ENCODE results near the gene EEF1AKMT4.

DNA sequence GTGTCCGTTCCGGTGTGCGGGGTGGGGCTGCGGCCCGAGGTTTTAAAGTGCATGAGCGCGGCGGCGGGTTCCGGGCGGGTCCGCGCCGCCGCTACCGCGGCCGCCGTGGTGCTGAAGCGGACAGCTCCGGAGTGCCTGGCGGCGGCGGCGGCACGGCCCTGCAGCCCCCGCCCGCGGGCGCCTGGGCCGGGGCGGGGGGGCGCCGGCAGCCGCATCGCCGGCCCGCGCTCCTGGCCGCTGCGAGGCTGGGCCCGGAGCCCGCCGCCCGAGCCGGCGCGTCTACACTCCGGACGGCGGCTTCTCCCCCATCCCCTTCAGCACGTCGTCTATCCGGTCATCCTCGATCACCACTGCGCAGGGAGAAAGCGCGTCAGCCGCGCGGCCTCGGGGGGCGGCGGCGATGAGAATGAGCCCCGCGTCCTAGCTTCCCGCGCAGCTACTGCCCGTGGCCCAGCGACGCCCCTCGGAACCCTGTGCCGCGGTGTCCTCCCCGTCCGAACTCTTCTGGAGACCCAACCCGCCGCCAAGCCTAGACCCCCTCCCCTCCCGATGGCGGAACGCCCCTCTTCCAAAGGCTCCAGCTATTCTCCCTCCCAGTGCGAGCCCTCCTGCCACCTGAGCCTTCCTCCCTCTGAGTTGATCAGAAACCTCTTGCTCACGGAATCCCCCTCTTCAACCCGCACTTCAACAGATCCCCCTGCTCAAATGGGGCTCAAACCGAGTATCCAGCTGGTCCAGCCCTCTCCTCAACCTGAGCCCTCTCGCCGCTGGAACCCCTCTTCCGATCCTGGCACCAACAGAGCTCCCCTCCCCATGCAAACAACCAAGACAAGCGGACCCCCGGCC lies 10.6 kb downstream of the EEF1AKMT4 start:
- TF ChIP-seq, protein P1, sequence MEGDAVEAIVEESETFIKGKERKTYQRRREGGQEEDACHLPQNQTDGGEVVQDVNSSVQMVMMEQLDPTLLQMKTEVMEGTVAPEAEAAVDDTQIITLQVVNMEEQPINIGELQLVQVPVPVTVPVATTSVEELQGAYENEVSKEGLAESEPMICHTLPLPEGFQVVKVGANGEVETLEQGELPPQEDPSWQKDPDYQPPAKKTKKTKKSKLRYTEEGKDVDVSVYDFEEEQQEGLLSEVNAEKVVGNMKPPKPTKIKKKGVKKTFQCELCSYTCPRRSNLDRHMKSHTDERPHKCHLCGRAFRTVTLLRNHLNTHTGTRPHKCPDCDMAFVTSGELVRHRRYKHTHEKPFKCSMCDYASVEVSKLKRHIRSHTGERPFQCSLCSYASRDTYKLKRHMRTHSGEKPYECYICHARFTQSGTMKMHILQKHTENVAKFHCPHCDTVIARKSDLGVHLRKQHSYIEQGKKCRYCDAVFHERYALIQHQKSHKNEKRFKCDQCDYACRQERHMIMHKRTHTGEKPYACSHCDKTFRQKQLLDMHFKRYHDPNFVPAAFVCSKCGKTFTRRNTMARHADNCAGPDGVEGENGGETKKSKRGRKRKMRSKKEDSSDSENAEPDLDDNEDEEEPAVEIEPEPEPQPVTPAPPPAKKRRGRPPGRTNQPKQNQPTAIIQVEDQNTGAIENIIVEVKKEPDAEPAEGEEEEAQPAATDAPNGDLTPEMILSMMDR (conservative IDR thresholded peaks at IDR 0.05; ENCODE audit: low read length), result no peak
- TF ChIP-seq EZH2phosphoT487 (IDR thresholded peaks at IDR 0.05; ENCODE audit: borderline replicate concordance), result no peak

Data from Loucy (cell line).